GM18526 (cell line): ENCODE data around the gene CDRT4.

ENCODE experiments used
- POLR2A ChIP-seq: IDR thresholded peaks from 3 replicates; pipeline ENCODE4 v1.6.1; 2011; ENCODE audit not compliant: insufficient read length; ENCODE audit errors: extremely low read depth

Gene CDRT4

GRCh38 chr17:15498107-15498506 lies 30.7 kb upstream of the CDRT4 start:
- no peak for TF ChIP-seq POLR2A

DNA sequence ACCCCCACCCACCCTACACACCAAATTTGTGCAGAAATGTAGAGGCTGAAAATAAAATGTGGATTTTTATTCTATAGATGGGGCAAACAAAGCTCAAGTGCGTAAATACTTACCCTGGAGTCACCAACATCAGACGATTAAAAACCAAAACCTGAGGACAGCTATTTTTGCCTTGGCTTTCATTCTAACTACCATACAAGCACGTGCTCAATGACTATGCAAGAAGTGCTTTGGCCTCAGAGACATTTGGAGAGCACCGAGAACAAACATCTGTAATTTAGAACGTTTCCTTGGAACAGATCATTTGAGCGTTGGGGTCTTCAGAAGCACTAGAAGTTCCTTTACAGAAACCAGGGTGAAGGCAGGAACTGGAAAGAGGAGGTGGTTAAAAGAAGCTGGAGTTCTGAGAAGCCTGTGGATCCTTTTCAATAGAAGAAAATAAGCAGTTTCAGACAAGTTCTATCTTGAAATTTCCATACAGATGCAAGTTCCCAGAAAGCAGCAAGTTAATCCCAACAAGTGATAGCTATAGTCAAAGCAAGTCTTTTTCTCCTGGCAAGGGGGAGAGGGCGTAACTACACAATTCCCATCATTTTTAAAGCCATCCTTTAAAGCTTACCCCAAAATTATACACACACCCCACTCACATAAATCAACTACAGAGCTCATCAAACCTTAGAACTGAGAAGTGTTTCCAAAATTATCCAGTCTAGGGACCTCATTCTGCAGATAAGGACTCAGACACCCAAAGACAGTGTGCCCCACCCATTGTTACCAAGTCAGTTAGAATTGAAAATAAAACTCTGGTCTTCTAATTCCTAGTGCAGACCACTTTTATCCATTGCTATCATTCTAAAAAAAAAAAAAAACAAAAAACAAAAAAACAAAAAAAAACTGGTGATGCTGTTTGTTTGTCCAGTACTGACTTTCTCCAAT lies 29.6 kb upstream of the CDRT4 start:
- TF ChIP-seq POLR2A, result no peak

DNA sequence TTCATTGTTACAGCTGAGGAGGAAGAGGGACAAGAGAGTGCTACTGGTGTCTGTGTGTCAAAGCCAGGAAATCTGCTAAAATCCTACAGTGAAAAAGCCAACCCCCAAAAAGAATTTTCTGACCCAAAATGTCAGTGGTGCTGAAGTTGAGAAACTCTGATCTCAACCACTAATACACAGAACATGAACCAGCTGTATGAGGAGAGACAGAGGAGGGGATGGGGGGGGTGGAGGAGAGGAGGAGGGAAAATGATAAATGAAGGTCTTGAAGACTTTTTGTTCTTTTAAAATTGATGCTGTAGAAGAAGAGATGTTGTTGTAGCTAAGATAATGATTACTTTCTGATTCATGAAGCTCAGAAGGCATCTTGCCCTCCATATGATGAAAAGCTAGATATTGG lies 27.4 kb upstream of the CDRT4 start:
- TF ChIP-seq POLR2A, result no peak

DNA sequence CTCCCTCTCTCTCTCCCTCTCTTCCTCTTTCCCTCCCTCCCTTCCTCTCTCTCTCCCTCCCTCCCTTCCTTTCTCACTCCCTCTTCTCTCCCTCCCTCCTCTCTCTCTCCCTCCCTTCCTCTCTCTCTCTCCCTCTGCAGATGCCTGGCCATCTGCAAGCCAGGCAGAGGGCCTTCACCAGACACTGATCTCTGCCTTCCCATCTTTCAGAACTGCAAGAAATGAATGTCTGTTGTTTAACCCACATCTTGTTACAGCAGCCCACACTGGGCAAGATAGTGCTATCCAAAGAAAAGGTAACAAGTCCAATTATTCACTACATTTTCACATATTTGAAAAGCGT lies 26.2 kb upstream of the CDRT4 start:
- TF ChIP-seq POLR2A, result no peak

DNA sequence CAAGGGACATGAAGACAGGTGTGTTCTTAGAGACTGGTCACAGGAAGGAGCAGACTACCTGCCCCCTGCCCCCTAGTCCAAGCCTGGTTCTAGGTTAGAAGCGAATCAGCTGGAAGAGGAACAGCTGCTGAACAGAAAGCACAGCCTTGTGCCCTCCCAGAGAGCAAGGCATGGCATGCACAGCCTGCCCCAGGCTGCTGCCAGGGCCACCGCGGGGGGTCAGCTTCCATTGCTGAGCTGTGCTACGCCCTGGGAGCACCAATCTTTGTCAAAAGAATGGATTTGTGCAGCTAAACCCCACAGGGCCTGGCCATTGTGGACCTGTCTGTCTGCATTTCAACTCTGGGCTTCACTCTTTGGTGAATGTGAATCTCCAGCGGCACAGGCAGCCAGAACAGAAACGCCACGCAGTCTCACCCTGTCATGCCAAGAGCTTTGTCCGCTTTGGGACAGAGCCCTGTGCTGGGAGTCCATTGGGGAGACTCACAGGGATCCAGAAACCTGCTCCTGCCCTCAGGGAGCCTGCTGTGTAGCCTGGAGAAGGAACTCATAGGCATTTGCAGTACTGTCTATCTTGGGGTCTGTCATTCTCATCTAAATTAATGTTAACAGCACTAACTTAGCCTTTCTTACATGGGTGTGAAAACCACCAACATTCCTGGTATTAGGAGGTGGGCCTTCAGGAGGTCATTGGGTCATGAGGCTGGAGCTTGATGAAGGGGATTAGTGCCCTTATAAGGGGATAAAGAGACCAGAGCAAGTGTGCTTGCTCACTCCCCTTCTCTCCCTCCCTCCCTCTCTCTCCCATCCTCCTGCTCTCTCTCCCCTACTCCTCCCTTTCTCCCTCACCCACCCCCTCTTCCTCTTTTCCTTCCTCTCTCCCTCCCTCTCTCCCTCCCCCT lies 25.6 kb upstream of the CDRT4 start:
- TF ChIP-seq POLR2A, result no peak

DNA sequence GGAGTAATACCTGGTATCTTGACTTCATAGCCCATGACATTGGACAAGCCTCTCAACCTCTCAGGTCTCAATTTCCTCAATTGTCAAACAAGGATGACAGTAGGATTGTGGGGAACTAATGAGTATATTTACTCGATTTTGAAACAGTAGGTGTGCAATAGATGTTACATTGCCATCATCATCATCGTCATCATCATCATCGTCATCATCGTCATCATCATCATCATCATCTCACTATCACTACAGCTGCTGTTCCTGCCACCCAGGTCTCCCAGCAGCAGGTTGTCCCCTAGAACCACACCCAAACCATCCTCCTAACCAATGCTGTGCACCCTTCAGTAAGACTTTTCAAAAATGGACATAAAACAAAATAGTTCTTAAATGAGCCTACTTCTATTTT lies 24.8 kb upstream of the CDRT4 start:
- TF ChIP-seq POLR2A, result no peak

- TF ChIP-seq POLR2A, result no peak
Observed at GRCh38 chr17:15490634-15491261, 23.3 kb upstream of the CDRT4 start.

GRCh38 chr17:15488557-15488956 lies 21.1 kb upstream of the CDRT4 start:
- TF ChIP-seq POLR2A, result no peak

- TF ChIP-seq POLR2A, result no peak
Observed at GRCh38 chr17:15485045-15485444, 17.6 kb upstream of the CDRT4 start.

DNA sequence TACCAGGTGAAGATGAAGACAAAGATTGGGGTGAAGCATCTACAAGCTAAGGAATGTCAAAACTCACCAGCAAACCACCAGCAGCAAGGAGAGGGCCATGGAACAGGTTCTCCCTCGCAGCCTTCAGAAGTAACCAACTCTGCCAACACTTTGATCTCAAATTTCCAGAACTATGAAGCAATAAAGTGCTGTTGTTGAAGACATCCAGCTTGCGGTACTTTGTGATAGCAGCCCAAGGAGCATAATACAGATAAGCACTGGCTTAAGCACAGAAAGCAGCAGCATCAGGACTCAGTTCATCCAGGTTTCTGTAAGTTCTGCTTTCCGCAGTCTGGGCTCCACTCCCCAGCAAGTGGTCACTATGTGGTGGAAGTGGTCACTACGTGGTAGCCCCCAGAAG lies 16.0 kb upstream of the CDRT4 start:
- no peak for TF ChIP-seq POLR2A

GRCh38 chr17:15482476-15482875 lies 15.1 kb upstream of the CDRT4 start:
- TF ChIP-seq POLR2A, result no peak

DNA sequence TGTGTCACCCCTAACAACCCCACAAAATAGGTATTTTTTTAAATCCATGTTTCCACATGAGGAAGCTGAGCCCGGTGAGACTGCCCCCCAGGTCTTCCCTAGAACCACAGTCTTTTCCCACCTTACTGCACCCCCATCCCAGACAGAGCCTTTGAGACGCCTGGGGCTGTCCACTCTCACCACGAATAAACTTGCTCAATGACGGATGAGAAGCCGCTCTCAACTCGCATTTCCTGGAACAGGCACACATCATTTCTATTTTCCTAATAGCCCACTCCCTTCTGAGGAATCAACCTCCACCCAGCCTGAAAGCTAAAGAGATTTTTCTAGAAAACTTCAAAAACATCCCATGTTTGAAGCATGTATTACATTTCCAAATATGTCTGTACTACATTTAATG lies 14.1 kb upstream of the CDRT4 start:
- TF ChIP-seq POLR2A, result no peak

DNA sequence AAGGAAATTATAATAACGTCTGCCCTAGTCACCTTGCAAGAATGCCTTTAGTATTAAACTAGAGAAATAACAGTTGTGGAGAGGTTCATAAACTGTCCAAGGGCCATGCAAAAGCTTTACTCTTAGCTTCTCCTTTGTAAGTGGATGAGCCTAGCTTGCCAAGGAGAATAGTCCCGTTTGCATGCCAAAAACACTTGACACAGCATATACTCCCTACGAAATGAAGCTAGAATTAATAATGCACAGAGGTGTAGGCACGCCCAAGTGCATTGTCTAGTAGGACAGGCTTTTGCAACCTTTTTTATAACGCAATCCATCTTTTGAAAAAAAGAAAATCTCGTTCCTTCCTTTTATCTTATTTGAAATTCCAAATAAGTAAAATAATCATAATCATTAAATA lies 12.8 kb upstream of the CDRT4 start:
- no peak for TF ChIP-seq POLR2A

DNA sequence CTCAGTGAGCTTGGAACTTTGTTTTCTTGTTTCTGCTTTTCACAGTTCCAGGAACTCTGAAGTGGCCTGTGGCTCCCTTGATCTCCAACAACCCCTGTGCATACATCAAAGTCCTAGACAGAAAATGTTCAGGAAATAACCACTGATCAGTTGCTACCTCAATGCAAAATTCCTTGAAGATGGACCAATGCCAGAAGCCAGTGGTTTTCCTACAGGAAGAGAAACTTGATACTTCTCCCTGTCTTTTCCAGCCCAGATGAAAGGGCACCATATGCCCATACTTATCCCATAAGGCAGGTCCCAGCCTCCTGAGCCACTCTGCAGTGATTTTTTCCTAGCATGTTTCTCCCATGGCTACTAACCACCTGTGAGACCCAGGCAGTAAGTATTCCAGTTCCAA lies 12.3 kb upstream of the CDRT4 start:
- no peak for TF ChIP-seq POLR2A

DNA sequence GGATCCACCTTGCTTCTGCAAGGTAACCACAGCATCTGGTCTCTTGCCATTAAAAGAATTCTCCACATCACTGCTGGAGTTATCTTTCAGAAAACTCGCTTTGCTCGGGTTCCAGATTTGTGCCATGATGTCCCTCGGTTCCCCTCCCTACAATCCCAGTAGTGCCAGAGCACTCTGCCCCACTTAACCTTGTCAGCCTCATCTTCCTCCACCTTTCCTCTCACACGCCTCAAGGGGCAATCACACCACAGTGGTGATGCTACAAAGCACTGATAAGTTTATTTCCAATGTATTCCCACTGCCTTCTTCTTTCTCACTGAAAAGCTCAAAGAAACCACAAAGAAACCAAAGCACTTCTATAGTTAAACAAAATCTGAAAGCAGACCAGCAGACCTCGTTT lies 11.4 kb upstream of the CDRT4 start:
- no peak for TF ChIP-seq POLR2A
